HCEC 1CT (cell line): Measurements from ENCODE around the gene PDE1A.
A peak's percentile ranks its signal among the peaks of the same experiment; 100 is the strongest.

Experiments used
- DNase-seq: peaks from one replicate; pipeline ENCODE4 v3.0.0-alpha.2; 2017

PDE1A gene

GRCh38 chr2:182186132-182186735, 240.6 kb downstream of the PDE1A start:
- peak; percentile 20 for DNase-seq

DNA sequence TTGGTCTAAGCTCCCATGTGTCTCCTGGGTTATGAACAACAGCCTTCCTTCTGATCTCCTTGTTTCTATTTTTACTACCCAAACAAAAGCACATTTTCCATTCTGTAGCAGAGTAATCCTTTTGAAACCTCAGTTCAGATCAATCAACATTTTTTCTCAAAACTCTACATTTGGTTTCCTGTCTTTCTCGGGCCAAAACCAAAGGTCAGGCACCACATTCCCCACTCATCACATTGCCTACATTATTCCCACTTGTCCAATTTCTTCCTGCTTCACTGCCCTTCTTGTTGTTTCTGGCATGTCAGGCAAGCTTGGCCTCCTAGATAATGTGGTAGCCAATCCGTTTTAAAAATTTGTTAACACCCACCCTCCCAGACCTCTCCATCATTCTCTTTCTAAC, 244.4 kb downstream of the PDE1A start:
- DNase-seq: no peak

GRCh38 chr2:182181381-182181780, 245.5 kb downstream of the PDE1A start:
- no peak for DNase-seq

- DNase-seq: no peak
These were observed 247.7 kb downstream of the PDE1A start for GRCh38 chr2:182179176-182179575.

GRCh38 chr2:182173944-182174622, 252.8 kb downstream of the PDE1A start:
- DNase-seq: no peak

DNA sequence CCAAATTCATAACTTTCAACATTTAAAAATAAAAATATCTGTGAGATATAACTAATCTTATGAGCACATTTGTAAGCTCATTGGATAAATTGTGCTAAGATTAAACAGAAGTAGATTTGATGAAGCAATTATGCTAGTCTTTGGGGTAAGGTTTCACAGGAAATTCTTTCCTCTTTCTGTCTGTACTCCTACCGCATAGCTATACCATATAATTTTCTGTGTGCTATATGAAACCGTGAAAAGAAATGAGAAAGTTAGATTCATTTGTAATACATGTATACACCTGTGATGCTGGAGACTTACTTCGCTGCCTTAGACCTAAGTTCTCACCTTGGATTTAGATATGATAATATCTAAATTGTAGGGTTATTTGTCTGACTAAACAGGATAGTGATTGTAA, 256.5 kb downstream of the PDE1A start:
- no peak for DNase-seq

GRCh38 chr2:182167882-182168281, 259.0 kb downstream of the PDE1A start:
- no peak for DNase-seq

DNA sequence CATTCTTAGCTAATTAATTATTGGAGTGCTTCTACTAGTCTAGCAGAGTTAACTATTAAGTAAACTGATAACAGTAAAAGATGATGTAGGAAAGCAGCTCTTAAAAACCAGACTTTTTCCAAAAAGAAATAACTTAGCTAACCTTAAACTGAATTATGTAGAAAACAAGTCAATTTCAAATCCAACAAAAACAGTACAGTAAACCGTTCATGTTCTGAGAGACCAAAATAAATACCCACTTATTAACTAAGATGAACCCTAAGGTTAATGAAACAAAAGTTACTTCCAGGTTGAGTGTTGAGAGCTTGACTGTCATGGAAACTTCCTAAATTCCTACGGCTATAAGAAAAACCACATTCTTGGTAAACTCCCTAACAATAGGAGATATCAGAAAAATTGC, 260.0 kb downstream of the PDE1A start:
- no peak for DNase-seq

DNA sequence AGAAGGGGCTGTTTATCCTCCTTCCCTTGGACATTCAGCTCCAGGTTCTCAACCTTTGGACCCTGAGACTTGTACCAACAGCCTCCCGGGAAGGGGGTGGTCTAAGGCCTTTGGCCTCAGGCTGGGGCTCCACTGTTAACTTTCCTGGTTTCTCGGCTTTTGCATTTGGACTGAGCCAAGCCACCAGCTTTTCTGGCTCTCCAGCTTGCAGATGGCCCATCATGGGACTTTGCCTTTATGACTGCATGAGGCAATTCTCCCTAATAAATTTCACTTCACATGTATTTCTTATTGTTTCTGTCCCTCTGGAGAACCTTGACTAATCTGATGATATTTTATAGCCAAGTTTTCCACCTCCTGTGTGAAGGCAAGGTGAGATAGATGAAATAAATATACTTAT, 260.4 kb downstream of the PDE1A start:
- no peak for DNase-seq

DNA sequence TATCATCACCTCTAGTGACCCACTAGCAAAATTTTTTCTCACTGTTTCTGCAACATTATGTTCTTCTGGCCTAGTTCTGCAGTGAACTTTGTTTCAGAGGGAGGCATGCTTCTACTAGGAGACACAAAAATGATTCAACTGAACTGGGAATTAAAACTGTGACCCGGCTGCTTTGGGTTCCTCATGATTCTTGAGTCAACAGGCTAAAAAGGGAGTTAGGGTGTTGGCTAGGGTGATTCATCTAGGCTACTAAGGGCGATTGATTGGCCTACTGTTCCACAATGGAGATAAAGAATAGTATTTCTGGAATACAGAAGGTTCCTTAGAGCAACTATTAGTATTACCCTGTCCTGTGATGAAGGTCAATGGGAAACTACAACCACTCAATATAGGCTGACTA, 261.6 kb downstream of the PDE1A start:
- DNase-seq: peak; percentile 48

- DNase-seq: no peak
These were observed 262.1 kb downstream of the PDE1A start for GRCh38 chr2:182164686-182165085.

- DNase-seq: no peak
These were observed 263.0 kb downstream of the PDE1A start for GRCh38 chr2:182163878-182164277.

DNA sequence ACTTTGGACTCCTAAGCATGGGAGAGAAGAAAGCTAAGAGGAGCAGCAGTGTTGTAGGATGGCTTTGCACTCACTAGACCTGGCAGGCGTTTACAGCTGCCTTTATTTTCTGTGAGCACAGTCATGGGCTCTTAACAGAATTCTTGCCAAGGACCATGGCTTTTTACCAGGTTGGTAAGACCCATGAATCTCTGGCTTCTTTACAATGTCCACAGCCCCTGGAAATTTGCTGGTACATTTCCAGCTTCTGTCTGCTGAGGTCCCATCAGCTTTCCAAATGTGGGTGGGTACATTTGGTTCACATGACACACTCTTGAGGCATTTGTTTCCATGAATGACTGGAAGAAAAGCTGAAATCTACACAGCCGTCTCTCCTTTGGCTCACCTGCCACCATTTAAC, 278.5 kb downstream of the PDE1A start:
- no peak for DNase-seq

- DNase-seq: no peak
These were observed 282.1 kb downstream of the PDE1A start for GRCh38 chr2:182144776-182145165.

- no peak for DNase-seq
These were observed 282.6 kb downstream of the PDE1A start for GRCh38 chr2:182144041-182144775.

GRCh38 chr2:182142062-182142461, 284.8 kb downstream of the PDE1A start:
- no peak for DNase-seq

DNA sequence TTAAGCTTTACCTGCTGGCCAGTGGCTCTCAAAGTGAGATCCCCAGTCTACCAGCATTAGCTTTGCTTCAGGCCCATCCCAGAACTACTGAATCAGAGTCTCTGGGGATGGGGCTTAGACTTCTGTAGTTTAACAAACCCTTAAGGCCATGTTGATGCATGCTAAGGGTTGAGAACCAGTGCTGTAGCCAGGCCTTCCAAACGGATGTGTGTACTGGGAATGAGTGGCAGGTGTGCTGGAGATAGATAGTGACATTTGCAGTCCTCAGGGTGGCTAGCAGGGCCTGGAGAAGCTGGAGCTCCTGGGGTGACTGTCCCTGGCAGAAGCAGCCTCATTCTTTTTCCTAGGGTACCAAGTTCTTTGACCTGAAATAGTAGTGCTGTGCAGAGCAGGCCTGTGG, 292.6 kb downstream of the PDE1A start:
- DNase-seq: no peak

DNA sequence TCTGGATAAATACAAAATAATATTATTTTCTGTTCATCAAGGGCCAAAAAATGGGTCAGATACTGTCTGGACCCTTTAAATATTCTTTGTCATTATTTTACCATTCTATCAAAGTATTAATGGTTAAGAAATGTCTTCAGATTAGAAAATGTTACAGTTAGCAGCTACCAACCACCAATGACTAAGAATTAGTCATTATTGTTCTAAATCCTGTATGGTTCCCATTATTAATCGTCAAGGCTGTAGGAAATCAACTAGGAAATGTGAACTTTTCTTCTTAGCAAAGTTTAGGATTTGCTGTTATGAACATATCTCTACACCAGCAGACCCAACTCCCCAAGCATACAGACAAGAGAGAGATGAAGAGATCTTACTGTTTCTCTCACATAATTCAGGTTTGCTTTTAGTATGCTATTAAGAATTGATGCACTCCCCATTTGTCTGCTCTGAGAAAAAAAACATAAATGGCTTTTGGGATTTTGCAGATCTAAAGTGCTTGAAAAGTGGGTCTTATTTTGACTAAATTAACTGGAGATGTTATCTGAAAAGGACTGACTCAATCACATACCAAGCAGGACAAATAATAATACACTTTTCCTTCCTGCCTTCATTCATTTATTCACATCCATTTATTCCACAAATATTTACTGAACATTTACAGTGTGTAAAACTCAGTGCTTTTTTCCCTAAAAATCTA, 293.5 kb downstream of the PDE1A start:
- DNase-seq: peak; percentile 78

- peak; percentile 30 for DNase-seq
These were observed 294.2 kb downstream of the PDE1A start for GRCh38 chr2:182132605-182133004.

GRCh38 chr2:182128821-182129707, 297.8 kb downstream of the PDE1A start:
- DNase-seq: no peak

DNA sequence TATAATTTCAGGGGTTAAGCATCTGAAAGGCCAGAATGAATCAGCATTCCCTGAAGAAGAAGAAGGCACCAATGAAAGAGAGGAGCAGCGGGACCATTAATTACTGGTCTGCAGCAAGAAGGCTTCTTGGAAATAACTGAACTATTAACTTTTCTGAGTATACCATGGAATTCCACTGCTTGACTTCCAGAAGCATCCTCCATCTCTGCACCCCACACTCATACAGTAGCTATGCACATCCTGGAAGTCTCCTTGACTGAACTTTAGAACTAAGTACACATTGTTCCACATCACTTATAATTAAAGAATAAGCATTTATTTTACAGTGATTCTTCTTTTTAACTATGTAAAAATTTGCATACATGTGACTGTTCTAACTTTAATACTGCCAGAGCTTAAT, 309.6 kb downstream of the PDE1A start:
- DNase-seq: no peak

DNA sequence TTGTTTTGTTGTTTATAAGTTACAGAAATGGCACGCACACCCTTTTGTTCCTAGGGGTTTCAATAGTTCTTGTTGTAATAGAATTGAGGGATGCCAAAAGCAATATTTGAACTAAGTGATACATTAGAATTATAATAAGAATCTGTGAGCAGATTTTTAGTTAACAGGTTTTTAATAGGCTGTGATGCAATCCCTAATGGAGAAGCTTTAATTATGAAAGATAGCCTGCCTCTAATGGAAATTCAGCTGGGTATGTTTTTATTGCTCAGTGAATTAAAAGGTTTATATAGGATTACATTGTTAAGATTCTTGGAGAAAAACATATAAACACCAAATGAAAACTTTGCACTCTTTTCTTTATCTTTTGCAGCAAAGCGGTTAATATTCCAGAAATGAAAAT, 310.1 kb downstream of the PDE1A start:
- DNase-seq: no peak

DNA sequence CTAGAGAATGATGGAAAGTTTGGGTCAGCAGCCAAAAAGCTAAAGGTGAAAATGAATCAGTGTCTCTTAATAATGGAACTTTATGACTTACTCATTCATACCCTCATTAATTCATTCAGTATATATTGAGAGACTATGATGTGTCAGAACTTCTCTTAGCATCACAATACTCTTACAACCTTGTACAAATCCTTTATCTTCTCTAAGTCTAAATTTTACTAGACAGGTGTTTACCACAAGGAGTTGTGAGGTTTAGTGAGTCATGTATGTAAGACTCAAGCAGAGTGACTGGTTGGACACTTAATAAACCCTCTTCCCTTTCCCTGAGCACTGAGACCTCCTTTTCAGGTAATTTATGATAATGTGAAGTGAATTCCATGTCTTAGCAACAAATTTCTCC, 311.6 kb downstream of the PDE1A start:
- no peak for DNase-seq
